ENCODE results near the gene CIRBP.

CIRBP gene

DNA sequence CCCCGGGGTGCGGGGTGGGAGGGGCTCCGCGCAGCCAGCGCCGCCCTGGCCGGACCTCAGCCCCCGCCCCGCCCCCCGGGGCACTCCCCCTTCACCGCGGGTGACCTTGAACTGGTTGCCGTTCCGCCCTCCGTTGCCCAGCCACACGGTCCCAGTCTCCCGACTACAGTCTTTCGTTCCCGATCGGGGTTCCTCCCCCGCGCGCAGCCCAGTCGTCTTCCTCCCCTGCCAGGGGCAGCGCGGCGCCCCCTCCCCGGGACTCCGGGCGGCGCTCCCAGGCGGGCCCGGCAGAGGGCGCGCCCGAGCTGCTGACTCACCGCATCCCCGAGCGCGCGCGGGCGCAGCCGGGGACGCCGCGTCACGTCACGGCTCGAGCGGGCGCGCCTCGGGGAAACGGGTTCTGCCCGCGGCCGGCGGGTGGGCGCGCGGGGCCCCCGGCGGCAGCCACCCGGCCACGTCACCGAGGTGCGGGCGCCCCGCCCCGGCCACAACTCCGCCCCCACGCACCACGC, 20.3 kb upstream of the CIRBP start:
- TF ChIP-seq POLR2AphosphoS5 (IDR thresholded peaks at IDR 0.05; ENCODE audit: low read depth, low read length) (no peak), TAF1 (IDR thresholded peaks at IDR 0.05; ENCODE audit: borderline replicate concordance, insufficient read depth, low read length) (peak; percentile 33; the same call in 1 of the 2 replicates)
- TF ChIP-seq, protein P1, sequence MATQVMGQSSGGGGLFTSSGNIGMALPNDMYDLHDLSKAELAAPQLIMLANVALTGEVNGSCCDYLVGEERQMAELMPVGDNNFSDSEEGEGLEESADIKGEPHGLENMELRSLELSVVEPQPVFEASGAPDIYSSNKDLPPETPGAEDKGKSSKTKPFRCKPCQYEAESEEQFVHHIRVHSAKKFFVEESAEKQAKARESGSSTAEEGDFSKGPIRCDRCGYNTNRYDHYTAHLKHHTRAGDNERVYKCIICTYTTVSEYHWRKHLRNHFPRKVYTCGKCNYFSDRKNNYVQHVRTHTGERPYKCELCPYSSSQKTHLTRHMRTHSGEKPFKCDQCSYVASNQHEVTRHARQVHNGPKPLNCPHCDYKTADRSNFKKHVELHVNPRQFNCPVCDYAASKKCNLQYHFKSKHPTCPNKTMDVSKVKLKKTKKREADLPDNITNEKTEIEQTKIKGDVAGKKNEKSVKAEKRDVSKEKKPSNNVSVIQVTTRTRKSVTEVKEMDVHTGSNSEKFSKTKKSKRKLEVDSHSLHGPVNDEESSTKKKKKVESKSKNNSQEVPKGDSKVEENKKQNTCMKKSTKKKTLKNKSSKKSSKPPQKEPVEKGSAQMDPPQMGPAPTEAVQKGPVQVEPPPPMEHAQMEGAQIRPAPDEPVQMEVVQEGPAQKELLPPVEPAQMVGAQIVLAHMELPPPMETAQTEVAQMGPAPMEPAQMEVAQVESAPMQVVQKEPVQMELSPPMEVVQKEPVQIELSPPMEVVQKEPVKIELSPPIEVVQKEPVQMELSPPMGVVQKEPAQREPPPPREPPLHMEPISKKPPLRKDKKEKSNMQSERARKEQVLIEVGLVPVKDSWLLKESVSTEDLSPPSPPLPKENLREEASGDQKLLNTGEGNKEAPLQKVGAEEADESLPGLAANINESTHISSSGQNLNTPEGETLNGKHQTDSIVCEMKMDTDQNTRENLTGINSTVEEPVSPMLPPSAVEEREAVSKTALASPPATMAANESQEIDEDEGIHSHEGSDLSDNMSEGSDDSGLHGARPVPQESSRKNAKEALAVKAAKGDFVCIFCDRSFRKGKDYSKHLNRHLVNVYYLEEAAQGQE (IDR thresholded peaks at IDR 0.05; ENCODE audit: insufficient read depth in 1 of 2, low read depth in 2 of 2, low read length in 2 of 2) = no peak

GRCh38 chr19:1249298-1249989, 19.7 kb upstream of the CIRBP start:
- TF ChIP-seq POLR2AphosphoS5 (IDR thresholded peaks at IDR 0.05; ENCODE audit: low read depth, low read length) (peak; percentile 92), SIN3A (IDR thresholded peaks at IDR 0.05; ENCODE audit: borderline replicate concordance, insufficient read depth, low read length) (peak; percentile 88; the same call in 1 of the 2 replicates), TAF1 (IDR thresholded peaks at IDR 0.05; ENCODE audit: borderline replicate concordance, insufficient read depth, low read length) (peak; percentile 85; the same call in 1 of the 2 replicates), FOXP2 (optimal IDR thresholded peaks at IDR 0.05; ENCODE audit: borderline replicate concordance, extremely low read depth, extremely low read length, insufficient read depth) (peak; percentile 52)
- TF ChIP-seq, protein P1 (IDR thresholded peaks at IDR 0.05; ENCODE audit: insufficient read depth in 1 of 2, low read depth in 2 of 2, low read length in 2 of 2) = 0 out of 4 replicates have a peak, but pooled peaks of 1 of the 2 experiments have one; percentile 6

GRCh38 chr19:1249990-1250436, 19.1 kb upstream of the CIRBP start:
- TF ChIP-seq SIN3A (IDR thresholded peaks at IDR 0.05; ENCODE audit: borderline replicate concordance, insufficient read depth, low read length) (no peak), FOXP2 (optimal IDR thresholded peaks at IDR 0.05; ENCODE audit: borderline replicate concordance, extremely low read depth, extremely low read length, insufficient read depth) (no peak), TAF1 (IDR thresholded peaks at IDR 0.05; ENCODE audit: borderline replicate concordance, insufficient read depth, low read length) (no peak), POLR2AphosphoS5 (IDR thresholded peaks at IDR 0.05; ENCODE audit: low read depth, low read length) (no peak)
- TF ChIP-seq, protein P1 (IDR thresholded peaks at IDR 0.05; ENCODE audit: insufficient read depth in 1 of 2, low read depth in 2 of 2, low read length in 2 of 2) = no peak

GRCh38 chr19:1250437-1251260, 18.5 kb upstream of the CIRBP start:
- TF ChIP-seq SIN3A (IDR thresholded peaks at IDR 0.05; ENCODE audit: borderline replicate concordance, insufficient read depth, low read length) (no peak), TAF1 (IDR thresholded peaks at IDR 0.05; ENCODE audit: borderline replicate concordance, insufficient read depth, low read length) (no peak), FOXP2 (optimal IDR thresholded peaks at IDR 0.05; ENCODE audit: borderline replicate concordance, extremely low read depth, extremely low read length, insufficient read depth) (no peak), POLR2AphosphoS5 (IDR thresholded peaks at IDR 0.05; ENCODE audit: low read depth, low read length) (no peak)
- TF ChIP-seq, protein P1 (IDR thresholded peaks at IDR 0.05; ENCODE audit: insufficient read depth in 1 of 2, low read depth in 2 of 2, low read length in 2 of 2) = no peak

Data from PFSK-1 (cell line).